SIG-M5 treated with dmso at 0.1 percent for 504 hours (cell line): ENCODE data around the gene PPP1R1B.

Experiments used
- DNase-seq: peaks from one replicate; lab custom pipeline; 2025; ENCODE audit not compliant: unreplicated experiment; lab: John Stamatoyannopoulos, UW

The PPP1R1B gene

GRCh38 chr17:39600288-39600996 is 26.3 kb upstream of the PPP1R1B start:
- no peak for DNase-seq

- no peak for DNase-seq
Measured at GRCh38 chr17:39600997-39601597, 25.7 kb upstream of the PPP1R1B start.

GRCh38 chr17:39601758-39602532 is 24.8 kb upstream of the PPP1R1B start:
- no peak for DNase-seq

GRCh38 chr17:39602533-39603303 is 24.0 kb upstream of the PPP1R1B start:
- DNase-seq: no peak

- no peak for DNase-seq
Measured at GRCh38 chr17:39603304-39604016, 23.3 kb upstream of the PPP1R1B start.

GRCh38 chr17:39604911-39605491 is 21.8 kb upstream of the PPP1R1B start:
- no peak for DNase-seq

- DNase-seq: no peak
Measured at GRCh38 chr17:39605492-39606433, 21.0 kb upstream of the PPP1R1B start.

GRCh38 chr17:39606434-39607056 is 20.2 kb upstream of the PPP1R1B start:
- DNase-seq: no peak

GRCh38 chr17:39607057-39607850 is 19.5 kb upstream of the PPP1R1B start:
- no peak for DNase-seq

- no peak for DNase-seq
Measured at GRCh38 chr17:39607851-39608130, 19.0 kb upstream of the PPP1R1B start, which contains the start of gene NEUROD2. NEUROD2 (minus strand) TSS chr17:39607920; CDS start chr17:39606599, 1,321 bp downstream.

GRCh38 chr17:39608142-39608981 is 18.4 kb upstream of the PPP1R1B start:
- DNase-seq: no peak

- DNase-seq: no peak
Measured at GRCh38 chr17:39609416-39610025, 17.2 kb upstream of the PPP1R1B start.

- DNase-seq: no peak
Measured at GRCh38 chr17:39611401-39612112, 15.2 kb upstream of the PPP1R1B start.

GRCh38 chr17:39612291-39612894 is 14.4 kb upstream of the PPP1R1B start:
- no peak for DNase-seq

- no peak for DNase-seq
Measured at GRCh38 chr17:39612935-39613464, 13.8 kb upstream of the PPP1R1B start.
